ENCODE data around the gene E2F3. TPM values are rescaled to one million over a fixed set of nuclear protein-coding genes. Genes with fewer than 3 reads are reported as not detected.

E2F3 gene
- total and polyA plus RNA-seq, 10 of the 15 experiments (the other 5 are each of a cell fraction or from before 2014, with no cell fraction given), result 5.1 to 16.8 (median 10.6) TPM

DNA sequence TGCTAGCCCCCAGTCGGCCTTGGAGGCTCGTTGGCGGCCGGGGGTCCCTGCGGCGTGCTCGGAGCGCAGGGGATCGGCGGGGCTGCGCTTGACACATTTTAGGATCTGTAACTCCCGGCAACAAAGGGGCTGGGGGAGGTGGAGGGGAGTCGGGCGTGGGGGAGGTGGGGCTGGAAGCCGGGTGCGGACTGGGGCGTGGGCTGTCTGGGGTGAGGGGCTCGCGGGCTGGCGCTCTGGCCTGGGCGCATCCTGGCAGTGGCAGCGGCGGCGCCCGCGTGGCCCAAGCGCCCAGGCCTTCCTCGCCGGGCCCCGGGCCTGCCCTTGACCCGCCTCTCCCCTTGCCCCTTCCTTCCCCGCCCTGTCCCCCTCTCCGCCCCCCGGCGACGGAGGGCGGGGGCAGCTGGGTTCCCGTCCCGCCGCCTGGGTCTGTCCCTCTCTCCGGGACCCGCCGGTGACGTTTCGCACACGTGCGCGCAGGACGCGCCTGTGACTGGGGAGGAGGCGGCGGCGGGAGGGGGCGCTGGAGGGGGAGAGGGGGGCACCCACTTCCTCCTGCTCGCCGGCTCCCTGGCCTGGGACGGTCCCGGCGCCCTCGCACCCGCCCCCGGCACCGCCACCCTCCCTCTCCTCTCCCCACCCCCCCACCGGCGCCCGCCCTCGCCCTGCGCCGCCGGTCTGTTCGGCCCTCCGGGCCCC, 1.5 kb downstream of the E2F3 start:
- Histone ChIP-seq H3K4me2 (ENCODE audit: control insufficient read depth, insufficient read depth) (no peak overlapping the region), H3K27ac (ENCODE audit: control insufficient read depth, insufficient read depth) (peak overlapping the region; percentile 92), H3K4me3 (peak overlapping the region; percentile 82), H4K20me1 (ENCODE audit: control insufficient read depth, insufficient read depth) (no peaks in the 10 kb centered on the region), H3K79me2 (ENCODE audit: control insufficient read depth, insufficient read depth, low read length) (peaks cover 62% of the 10 kb centered on the region), H3K4me1 (ENCODE audit: control insufficient read depth, insufficient read depth, low read length) (peaks cover 3% of the 10 kb centered on the region), H3K27me3 (replicated peaks in 1 of 2; ENCODE audit: control insufficient read depth in 2 of 2, insufficient read depth in 2 of 2, low read length in 1 of 2) (no peaks in the 10 kb centered on the region), H3K36me3 (ENCODE audit: control insufficient read depth in 2 of 2, insufficient read depth in 2 of 2, low read length in 1 of 2) (no peaks in the 10 kb centered on the region), H3K9ac (ENCODE audit: control insufficient read depth, insufficient read depth, low read length) (peak overlapping the region; percentile 93), H2AFZ (ENCODE audit: control insufficient read depth, low read depth, low read length) (peak overlapping the region; percentile 25; the same call in 1 of the 2 replicates), H3K9me3 (replicated peaks; ENCODE audit: control insufficient read depth, insufficient read depth, low read length) (no peaks in the 10 kb centered on the region)
- peak; percentile 67 for DNase-seq (ENCODE audit: low read depth, low spot score)
- intact Hi-C loops (cut with micrococcal nuclease; ENCODE audit: unreplicated experiment) (loop anchor here (5.0 kb wide), 1 partner anchor 191 kb away; the partner anchor contains the start of gene MBOAT1), in situ Hi-C loops (cut with MboI) (no loop called here)
- ChIA-PET POLR2A (interaction anchor here (0.6 to 1.9 kb wide), 8 partner anchors 28 to 203 kb away, joined by 3 to 9 read pairs (median 7); no protein-coding TSS in a partner anchor), RAD21 (ENCODE audit: unreplicated experiment) (interaction anchor here (1.0 to 2.6 kb wide), 13 partner anchors 24 to 125 kb away, joined by 3 to 33 read pairs (median 6); no protein-coding TSS in a partner anchor), SMC1A (ENCODE audit: uncharacterized antibody, unreplicated experiment) (interaction anchor here (0.6 to 3.1 kb wide), 5 partner anchors 11 to 128 kb away, joined by 3 to 30 read pairs (median 20); no protein-coding TSS in a partner anchor), CTCF (interaction anchor here (1.0 to 4.7 kb wide), 7 partner anchors 61 to 128 kb away, joined by 4 to 72 read pairs (median 15); no protein-coding TSS in a partner anchor)
- WGBS (ENCODE audit: insufficient coverage, insufficient replicate concordance, low lambda C conversion rate, missing lambda C conversion rate), result 4% methylated on average over 8 of the region's 72 CpGs
- no TSS peak for BruUV-seq (replicated peaks)
- FAIRE-seq, result no peak
- peak; percentile 71 for ATAC-seq
- peak; percentile 20; the same call in 1 of the 2 replicates for TF ChIP-seq RAD21 (IDR thresholded peaks at IDR 0.05; ENCODE audit: insufficient read depth, low read depth, low read length)
- no peak for TF ChIP-seq ZNF274 (IDR thresholded peaks at IDR 0.05; ENCODE audit: insufficient read depth, insufficient read length)
- TF ChIP-seq, protein P1, sequence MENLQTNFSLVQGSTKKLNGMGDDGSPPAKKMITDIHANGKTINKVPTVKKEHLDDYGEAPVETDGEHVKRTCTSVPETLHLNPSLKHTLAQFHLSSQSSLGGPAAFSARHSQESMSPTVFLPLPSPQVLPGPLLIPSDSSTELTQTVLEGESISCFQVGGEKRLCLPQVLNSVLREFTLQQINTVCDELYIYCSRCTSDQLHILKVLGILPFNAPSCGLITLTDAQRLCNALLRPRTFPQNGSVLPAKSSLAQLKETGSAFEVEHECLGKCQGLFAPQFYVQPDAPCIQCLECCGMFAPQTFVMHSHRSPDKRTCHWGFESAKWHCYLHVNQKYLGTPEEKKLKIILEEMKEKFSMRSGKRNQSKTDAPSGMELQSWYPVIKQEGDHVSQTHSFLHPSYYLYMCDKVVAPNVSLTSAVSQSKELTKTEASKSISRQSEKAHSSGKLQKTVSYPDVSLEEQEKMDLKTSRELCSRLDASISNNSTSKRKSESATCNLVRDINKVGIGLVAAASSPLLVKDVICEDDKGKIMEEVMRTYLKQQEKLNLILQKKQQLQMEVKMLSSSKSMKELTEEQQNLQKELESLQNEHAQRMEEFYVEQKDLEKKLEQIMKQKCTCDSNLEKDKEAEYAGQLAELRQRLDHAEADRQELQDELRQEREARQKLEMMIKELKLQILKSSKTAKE (IDR thresholded peaks at IDR 0.05; ENCODE audit: low read depth, poor library complexity, severe bottlenecking), result no peak
- TF ChIP-seq SREBF1 (IDR thresholded peaks at IDR 0.05; ENCODE audit: low read length), result no peak
- no peak for TF ChIP-seq ZNF217 (IDR thresholded peaks at IDR 0.05)
- TF ChIP-seq GATAD2B (conservative IDR thresholded peaks at IDR 0.05; ENCODE audit: low read depth), result no peak; the same call in 1 of the 2 replicates
- TF ChIP-seq, protein P2, sequence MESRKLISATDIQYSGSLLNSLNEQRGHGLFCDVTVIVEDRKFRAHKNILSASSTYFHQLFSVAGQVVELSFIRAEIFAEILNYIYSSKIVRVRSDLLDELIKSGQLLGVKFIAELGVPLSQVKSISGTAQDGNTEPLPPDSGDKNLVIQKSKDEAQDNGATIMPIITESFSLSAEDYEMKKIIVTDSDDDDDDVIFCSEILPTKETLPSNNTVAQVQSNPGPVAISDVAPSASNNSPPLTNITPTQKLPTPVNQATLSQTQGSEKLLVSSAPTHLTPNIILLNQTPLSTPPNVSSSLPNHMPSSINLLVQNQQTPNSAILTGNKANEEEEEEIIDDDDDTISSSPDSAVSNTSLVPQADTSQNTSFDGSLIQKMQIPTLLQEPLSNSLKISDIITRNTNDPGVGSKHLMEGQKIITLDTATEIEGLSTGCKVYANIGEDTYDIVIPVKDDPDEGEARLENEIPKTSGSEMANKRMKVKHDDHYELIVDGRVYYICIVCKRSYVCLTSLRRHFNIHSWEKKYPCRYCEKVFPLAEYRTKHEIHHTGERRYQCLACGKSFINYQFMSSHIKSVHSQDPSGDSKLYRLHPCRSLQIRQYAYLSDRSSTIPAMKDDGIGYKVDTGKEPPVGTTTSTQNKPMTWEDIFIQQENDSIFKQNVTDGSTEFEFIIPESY (IDR thresholded peaks at IDR 0.05), result no peak
- TF ChIP-seq EGR1 (IDR thresholded peaks at IDR 0.05; ENCODE audit: borderline replicate concordance in 1 of 2, low read depth in 2 of 2, low read length in 2 of 2), result no peak
- no peak for TF ChIP-seq KLF5 (IDR thresholded peaks at IDR 0.05; ENCODE audit: partially characterized antibody)
- peak; percentile 45; the same call in 1 of the 2 replicates for TF ChIP-seq RAD51 (IDR thresholded peaks at IDR 0.05)
- TF ChIP-seq ASH2L (IDR thresholded peaks at IDR 0.05; ENCODE audit: borderline replicate concordance, low read depth), result no peak
- TF ChIP-seq, protein P3, sequence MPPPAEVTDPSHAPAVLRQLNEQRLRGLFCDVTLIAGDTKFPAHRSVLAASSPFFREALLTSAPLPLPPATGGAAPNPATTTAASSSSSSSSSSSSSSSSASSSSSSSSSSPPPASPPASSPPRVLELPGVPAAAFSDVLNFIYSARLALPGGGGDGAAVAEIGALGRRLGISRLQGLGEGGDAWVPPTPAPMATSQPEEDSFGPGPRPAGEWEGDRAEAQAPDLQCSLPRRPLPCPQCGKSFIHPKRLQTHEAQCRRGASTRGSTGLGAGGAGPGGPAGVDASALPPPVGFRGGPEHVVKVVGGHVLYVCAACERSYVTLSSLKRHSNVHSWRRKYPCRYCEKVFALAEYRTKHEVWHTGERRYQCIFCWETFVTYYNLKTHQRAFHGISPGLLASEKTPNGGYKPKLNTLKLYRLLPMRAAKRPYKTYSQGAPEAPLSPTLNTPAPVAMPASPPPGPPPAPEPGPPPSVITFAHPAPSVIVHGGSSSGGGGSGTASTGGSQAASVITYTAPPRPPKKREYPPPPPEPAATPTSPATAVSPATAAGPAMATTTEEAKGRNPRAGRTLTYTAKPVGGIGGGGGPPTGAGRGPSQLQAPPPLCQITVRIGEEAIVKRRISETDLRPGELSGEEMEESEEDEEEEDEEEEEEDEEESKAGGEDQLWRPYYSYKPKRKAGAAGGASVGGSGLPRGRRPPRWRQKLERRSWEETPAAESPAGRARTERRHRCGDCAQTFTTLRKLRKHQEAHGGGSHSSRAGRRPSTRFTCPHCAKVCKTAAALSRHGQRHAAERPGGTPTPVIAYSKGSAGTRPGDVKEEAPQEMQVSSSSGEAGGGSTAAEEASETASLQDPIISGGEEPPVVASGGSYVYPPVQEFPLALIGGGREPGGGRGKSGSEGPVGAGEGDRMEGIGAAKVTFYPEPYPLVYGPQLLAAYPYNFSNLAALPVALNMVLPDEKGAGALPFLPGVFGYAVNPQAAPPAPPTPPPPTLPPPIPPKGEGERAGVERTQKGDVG (CRISPR knock-in tag; IDR thresholded peaks at IDR 0.05), result no peak
- TF ChIP-seq MYB (IDR thresholded peaks at IDR 0.05; ENCODE audit: borderline replicate concordance, low read depth, low read length), result no peak
- TF ChIP-seq YBX1 (IDR thresholded peaks at IDR 0.05), result no peak
- TF ChIP-seq ZZZ3 (IDR thresholded peaks at IDR 0.05; ENCODE audit: control insufficient read depth, insufficient read length, low read depth), result no peak
- no peak for TF ChIP-seq MXI1 (IDR thresholded peaks at IDR 0.05; ENCODE audit: low read depth, low read length)
